Thyroid gland (tissue), 4 donors: ENCODE data around the gene KCNQ1.

Experiments used
- CTCF ChIP-seq, 6 experiments: fragments of 200-600 bp in 3 of 6; fragments of 450-650 bp in 3 of 6; sonication (generic) in 3 of 6; IDR thresholded peaks; one replicate each; pipeline ENCODE4 v1.5.1; 2016 to 2019; ENCODE audit warnings: antibody characterized with exemption in 6 of 6, mild to moderate bottlenecking in 2 of 6, inconsistent platforms in 1 of 6, moderate library complexity in 1 of 6
- POLR2A ChIP-seq, 2 donors: fragments of 450-650 bp; IDR thresholded peaks; one replicate each; pipeline ENCODE4 v1.6.1; 2017; ENCODE audit warnings: antibody characterized with exemption in 2 of 2, mild to moderate bottlenecking in 2 of 2, moderate library complexity in 1 of 2

- no peak for TF ChIP-seq POLR2A (IDR thresholded peaks at IDR 0.05)
- TF ChIP-seq CTCF (IDR thresholded peaks at IDR 0.05), result no peak
Measured at GRCh38 chr11:2877474-2877873, 432.7 kb downstream of the KCNQ1 start.
